ENCODE data around the gene UXS1. TPM values are rescaled to one million over a fixed set of nuclear protein-coding genes. Genes with fewer than 3 reads are reported as not detected.

The UXS1 gene
- total and polyA plus RNA-seq, 8 donors = 4.3 to 23.6 (median 10.4) TPM

DNA sequence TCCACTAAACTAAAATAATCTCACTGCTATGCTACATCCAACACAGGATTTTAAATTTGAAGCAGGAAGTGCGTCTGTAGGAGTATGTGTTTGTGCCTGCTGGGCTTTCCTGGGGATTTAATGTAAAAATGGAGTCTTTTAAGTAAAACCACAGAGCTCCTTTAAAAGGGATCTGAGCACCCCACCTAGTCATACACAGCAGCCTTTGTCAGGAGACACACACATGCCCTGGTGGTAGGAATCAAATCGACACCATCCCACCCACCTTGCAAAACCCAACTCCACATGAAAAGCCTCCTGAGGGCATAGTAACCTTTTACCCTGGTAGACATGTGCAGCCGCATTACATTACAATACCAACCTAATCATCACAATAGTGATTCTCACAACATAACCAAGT lies 29.1 kb downstream of the UXS1 start:
- WGBS, 2 donors = 89 to 93% methylated on average over 3 of the region's 3 CpGs
- Histone ChIP-seq H3K36me3 (no peaks in the 10 kb centered on the region), H3K27ac (no peak overlapping the region), H3K9me3 (no peaks in the 10 kb centered on the region), H3K27me3 (no peaks in the 10 kb centered on the region), H3K4me3 (no peak overlapping the region), H3K4me1 (peaks cover 0 to 16% (median 6%) of the 10 kb centered on the region in 3 donors)
- TF ChIP-seq, protein P1, sequence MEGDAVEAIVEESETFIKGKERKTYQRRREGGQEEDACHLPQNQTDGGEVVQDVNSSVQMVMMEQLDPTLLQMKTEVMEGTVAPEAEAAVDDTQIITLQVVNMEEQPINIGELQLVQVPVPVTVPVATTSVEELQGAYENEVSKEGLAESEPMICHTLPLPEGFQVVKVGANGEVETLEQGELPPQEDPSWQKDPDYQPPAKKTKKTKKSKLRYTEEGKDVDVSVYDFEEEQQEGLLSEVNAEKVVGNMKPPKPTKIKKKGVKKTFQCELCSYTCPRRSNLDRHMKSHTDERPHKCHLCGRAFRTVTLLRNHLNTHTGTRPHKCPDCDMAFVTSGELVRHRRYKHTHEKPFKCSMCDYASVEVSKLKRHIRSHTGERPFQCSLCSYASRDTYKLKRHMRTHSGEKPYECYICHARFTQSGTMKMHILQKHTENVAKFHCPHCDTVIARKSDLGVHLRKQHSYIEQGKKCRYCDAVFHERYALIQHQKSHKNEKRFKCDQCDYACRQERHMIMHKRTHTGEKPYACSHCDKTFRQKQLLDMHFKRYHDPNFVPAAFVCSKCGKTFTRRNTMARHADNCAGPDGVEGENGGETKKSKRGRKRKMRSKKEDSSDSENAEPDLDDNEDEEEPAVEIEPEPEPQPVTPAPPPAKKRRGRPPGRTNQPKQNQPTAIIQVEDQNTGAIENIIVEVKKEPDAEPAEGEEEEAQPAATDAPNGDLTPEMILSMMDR (IDR thresholded peaks at IDR 0.05) = no peak
- intact Hi-C loops (cut with DNase I) = no loop called here
- FAIRE-seq (no peak), ATAC-seq (no peak), DNase-seq (no peak)

DNA sequence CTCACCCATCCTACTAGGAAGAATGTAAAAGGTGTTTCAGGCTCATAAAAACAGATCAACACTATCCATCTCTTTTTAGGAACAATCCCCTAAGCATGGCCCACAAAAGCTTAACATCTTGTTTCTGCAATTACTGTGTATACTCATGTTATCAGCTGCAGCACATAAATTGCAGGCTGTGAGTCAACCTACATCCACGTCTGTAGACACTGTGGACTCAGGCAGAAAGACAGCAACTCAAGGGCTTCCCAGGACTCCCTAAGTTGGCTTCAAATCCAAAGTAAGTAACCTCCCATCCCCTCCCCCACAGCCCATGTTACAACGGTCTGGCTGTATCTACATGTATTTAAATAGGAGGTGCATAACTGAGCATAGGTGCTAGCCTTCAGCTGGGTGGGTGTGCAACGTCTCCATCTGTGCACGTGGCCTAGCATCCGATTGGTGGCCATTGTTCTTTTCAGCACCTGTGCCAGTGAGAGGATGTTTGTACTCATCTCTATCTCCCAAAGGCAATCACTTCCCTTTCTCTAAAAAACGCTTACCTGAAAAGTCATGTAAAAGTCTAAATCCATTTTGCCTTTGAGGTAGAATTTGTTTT lies 30.1 kb downstream of the UXS1 start:
- ATAC-seq = no peak
- Histone ChIP-seq H3K27ac (no peak overlapping the region), H3K4me3 (no peak overlapping the region), H3K9me3 (no peaks in the 10 kb centered on the region), H3K27me3 (no peaks in the 10 kb centered on the region), H3K36me3 (no peaks in the 10 kb centered on the region), H3K4me1 (peaks cover 0 to 16% (median 6%) of the 10 kb centered on the region in 3 donors)
- no peak for DNase-seq
- TF ChIP-seq, protein P1 (IDR thresholded peaks at IDR 0.05) = no peak
- intact Hi-C loops (cut with DNase I) = no loop called here
- FAIRE-seq = no peak
- WGBS, 2 donors = 66 to 70% methylated on average over 6 of the region's 6 CpGs

DNA sequence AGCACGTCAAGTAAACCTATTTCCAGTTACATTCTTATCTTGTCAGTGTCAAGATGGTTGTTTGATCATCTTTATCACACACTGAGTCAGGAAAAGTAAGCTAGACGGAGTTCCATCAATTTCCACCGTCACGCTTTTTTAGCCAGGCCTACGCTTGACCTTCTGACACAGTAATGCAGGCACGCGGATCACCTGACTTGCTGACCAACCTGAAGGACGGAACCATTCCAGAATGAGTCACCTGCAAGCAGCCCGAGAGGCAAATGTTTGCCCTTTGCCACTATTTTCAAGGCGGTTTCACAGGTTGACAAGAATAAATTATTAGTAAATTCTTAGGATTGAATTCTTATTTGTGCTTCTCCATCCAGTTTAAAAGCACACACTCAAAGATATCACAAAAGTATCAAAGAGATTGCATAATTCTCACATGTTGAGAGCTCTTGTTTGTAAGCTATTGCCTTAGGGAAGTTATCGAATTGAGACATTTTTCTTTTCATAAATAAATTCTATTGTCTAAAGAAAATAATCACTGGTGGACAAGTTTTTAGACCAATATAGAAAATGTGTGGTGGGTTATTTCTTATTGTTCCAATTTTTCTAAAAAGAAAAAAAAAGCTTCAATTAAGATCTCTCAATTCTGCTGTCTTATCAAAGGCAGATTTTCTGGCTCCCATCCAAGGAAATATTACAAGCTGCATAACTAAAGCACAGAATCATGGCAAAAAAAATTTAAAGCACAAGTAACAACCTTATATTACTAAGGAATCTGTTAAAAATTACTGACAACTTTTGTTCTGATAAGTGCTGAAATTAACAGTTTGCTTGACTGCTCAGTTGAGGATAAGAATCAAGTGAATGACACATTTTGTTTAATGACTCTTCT lies 31.9 kb downstream of the UXS1 start:
- Histone ChIP-seq H3K4me3 (no peak overlapping the region), H3K27me3 (no peaks in the 10 kb centered on the region), H3K4me1 (peaks cover 0 to 16% (median 6%) of the 10 kb centered on the region in 3 donors), H3K27ac (peak overlapping the region in 2 of 4 donors; percentile 63 to 72), H3K9me3 (no peaks in the 10 kb centered on the region), H3K36me3 (no peaks in the 10 kb centered on the region)
- WGBS, 2 donors = 21 to 60% methylated on average over 11 of the region's 11 CpGs
- FAIRE-seq = peak; percentile 37
- peak in 4 of 6 donors; percentile 61 to 79 (median 68) for DNase-seq
- intact Hi-C loops (cut with DNase I) = no loop called here
- ATAC-seq = peak; percentile 71 to 95 (median 94)
- TF ChIP-seq, protein P1 (IDR thresholded peaks at IDR 0.05) = no peak

DNA sequence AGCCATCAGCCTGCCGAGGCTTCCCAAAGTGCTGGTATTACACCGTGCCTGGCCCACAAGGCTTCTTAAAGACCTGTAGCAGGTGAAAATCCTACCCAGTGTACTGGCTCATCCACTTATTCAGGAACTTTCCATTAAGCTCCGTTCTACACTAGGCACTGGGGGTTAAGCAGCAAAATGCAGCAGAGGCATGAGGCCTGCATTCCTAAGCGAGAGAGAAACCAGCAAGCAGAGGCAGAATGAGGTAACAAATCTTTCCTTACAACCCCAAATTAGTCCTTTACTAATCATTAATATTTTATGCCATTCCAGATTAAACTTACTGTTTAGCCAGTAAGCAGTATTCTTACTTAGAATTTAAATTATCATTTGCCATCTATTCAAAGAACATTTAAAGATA lies 32.8 kb downstream of the UXS1 start:
- Histone ChIP-seq H3K4me1 (peaks cover 0 to 16% (median 6%) of the 10 kb centered on the region in 3 donors), H3K36me3 (no peaks in the 10 kb centered on the region), H3K27me3 (no peaks in the 10 kb centered on the region), H3K9me3 (no peaks in the 10 kb centered on the region), H3K4me3 (no peak overlapping the region), H3K27ac (peak overlapping the region in 2 of 4 donors; percentile 63 to 72)
- FAIRE-seq = no peak
- WGBS, 2 donors = 84 to 90% methylated on average over 4 of the region's 4 CpGs
- TF ChIP-seq, protein P1 (IDR thresholded peaks at IDR 0.05) = no peak
- intact Hi-C loops (cut with DNase I) = no loop called here
- no peak for DNase-seq
- ATAC-seq = peak in 1 of 4 donors; percentile 21

Data from pancreas (tissue), 10 donors.